ENCODE data around the gene LUC7L. TPM values are rescaled to one million over a fixed set of nuclear protein-coding genes. Genes with fewer than 3 reads are reported as not detected.
A peak's percentile ranks its signal among the peaks of the same experiment; 100 is the strongest.

Gene LUC7L
- 79.3 TPM for total RNA-seq

GRCh38 chr16:228852-229730 is at the start of gene LUC7L:
Gene LUC7L, minus strand, starts transcription at chr16:229449. Its CDS starts 110 bp downstream, at chr16:229339.
- peaks cover 23% of the 10 kb centered on the region for H3K4me1 ChIP-seq
- no peak for DNase-seq (ENCODE audit: extremely low spot score in 2 of 2)
- no peaks in the 10 kb centered on the region for H3K27me3 ChIP-seq
- intact Hi-C loops (cut with DNase I): no loop called here
- TF ChIP-seq POLR2A (IDR thresholded peaks at IDR 0.05) (peak in 1 of 2 donors; percentile 92), CTCF (IDR thresholded peaks at IDR 0.05) (no peak), POLR2AphosphoS5 (IDR thresholded peaks at IDR 0.05; ENCODE audit: insufficient read depth in 1 of 2, low read depth in 1 of 2) (peak; percentile 88 to 100)
- H3K9me3 ChIP-seq: no peaks in the 10 kb centered on the region
- peak within 1 kb of the TSS; percentile 75 to 76 for H3K4me3 ChIP-seq
- peaks cover 0 to 31% of the 10 kb centered on the region in 2 donors for H3K36me3 ChIP-seq
- H3K27ac ChIP-seq: peak within 1 kb of the TSS; percentile 85

GRCh38 chr16:278863-279366 is 49.7 kb upstream of the LUC7L start:
- Histone ChIP-seq H3K36me3 (no peaks in the 10 kb centered on the region), H3K27ac (no peak overlapping the region), H3K4me1 (peaks cover 32% of the 10 kb centered on the region), H3K4me3 (no peak overlapping the region), H3K9me3 (no peaks in the 10 kb centered on the region), H3K27me3 (no peaks in the 10 kb centered on the region)
- DNase-seq (ENCODE audit: extremely low spot score in 2 of 2): no peak
- intact Hi-C loops (cut with DNase I): no loop called here
- TF ChIP-seq POLR2AphosphoS5 (IDR thresholded peaks at IDR 0.05; ENCODE audit: insufficient read depth in 1 of 2, low read depth in 1 of 2) (no peak), POLR2A (IDR thresholded peaks at IDR 0.05) (no peak), CTCF (IDR thresholded peaks at IDR 0.05) (no peak)

- DNase-seq (ENCODE audit: extremely low spot score in 2 of 2): no peak
- peaks cover 31% of the 10 kb centered on the region for H3K4me1 ChIP-seq
- TF ChIP-seq CTCF (IDR thresholded peaks at IDR 0.05) (no peak), POLR2A (IDR thresholded peaks at IDR 0.05) (no peak), POLR2AphosphoS5 (IDR thresholded peaks at IDR 0.05; ENCODE audit: insufficient read depth in 1 of 2, low read depth in 1 of 2) (no peak)
- no peaks in the 10 kb centered on the region for H3K36me3 ChIP-seq
- H3K27me3 ChIP-seq: no peaks in the 10 kb centered on the region
- H3K27ac ChIP-seq: no peak overlapping the region
- H3K4me3 ChIP-seq: peak overlapping the region; percentile 47 to 67
- intact Hi-C loops (cut with DNase I): no loop called here
- no peaks in the 10 kb centered on the region for H3K9me3 ChIP-seq
Observed at GRCh38 chr16:276426-277077, 47.3 kb upstream of the LUC7L start.

GRCh38 chr16:275786-276232 is 46.6 kb upstream of the LUC7L start, which contains the start of gene RGS11:
Gene RGS11, minus strand, starts transcription at chr16:275944. Its CDS starts 33 bp downstream, at chr16:275911.
- H3K4me3 ChIP-seq: peak within 1 kb of the TSS; percentile 47 to 67
- no peak for TF ChIP-seq POLR2A (IDR thresholded peaks at IDR 0.05)
- TF ChIP-seq POLR2AphosphoS5 (IDR thresholded peaks at IDR 0.05; ENCODE audit: insufficient read depth in 1 of 2, low read depth in 1 of 2): no peak
- TF ChIP-seq CTCF (IDR thresholded peaks at IDR 0.05): no peak
- H3K27me3 ChIP-seq: no peaks in the 10 kb centered on the region
- intact Hi-C loops (cut with DNase I): no loop called here
- no peak for DNase-seq (ENCODE audit: extremely low spot score in 2 of 2)
- no peaks in the 10 kb centered on the region for H3K9me3 ChIP-seq
- H3K27ac ChIP-seq: no peak within 1 kb of the TSS
- peaks cover 24% of the 10 kb centered on the region for H3K4me1 ChIP-seq
- no peaks in the 10 kb centered on the region for H3K36me3 ChIP-seq
